Activated CD4-positive, alpha-beta T cell treated with anti-CD3 and anti-CD28 coated beads, Interleukin-2, amount 50 U/mL, for 24 hours (primary cell): ENCODE results near the gene KDM2B.
A peak's percentile ranks its signal among the peaks of the same experiment; 100 is the strongest.
"Not testable (repeated sequence)": the region's sequence is repeated elsewhere in the genome, so short reads cannot be mapped to it uniquely, and the experiment has no call there.

Experiments used
- DNase-seq, 2 donors: peaks; one replicate each; pipeline ENCODE4 v3.0.0-alpha.2; 2020; ENCODE audit warnings: low read depth in 1 of 2, low spot score in 1 of 2

KDM2B gene

DNA sequence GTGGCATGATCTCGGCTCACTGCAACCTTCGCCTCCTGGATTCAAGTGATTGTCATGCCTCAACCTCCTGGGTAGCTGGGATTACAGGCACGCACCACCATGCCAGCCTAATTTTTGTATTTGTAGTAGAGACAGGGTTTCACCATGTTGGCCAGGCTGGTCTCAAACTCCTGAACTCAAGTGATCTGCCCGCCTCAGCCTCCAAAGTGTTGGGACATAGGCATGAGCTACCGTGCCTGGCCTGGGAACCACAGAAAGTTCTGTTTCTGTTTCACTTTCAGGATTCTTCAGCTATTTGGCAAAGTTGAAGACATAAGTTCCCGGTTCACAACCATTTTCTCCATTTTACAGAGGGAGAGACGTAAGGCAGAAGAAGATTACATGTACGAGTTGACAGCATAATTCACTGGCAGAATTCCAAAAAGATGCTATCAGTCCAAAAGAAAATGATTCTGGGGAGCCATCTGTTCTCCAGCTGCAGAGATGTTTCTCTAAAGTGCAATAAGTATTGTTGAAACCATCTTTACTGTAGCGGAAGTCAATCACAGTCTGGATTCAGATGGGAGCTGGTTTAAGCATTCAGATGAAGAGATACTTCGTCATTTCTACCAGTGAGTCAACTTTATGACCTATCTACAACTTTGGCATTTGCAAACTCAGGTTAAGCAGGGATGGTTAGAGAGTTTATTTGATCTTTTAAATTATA, 189.1 kb downstream of the KDM2B start:
- peak in 1 of 2 donors; percentile 17 for DNase-seq

GRCh38 chr12:121390856-121391255, 190.0 kb downstream of the KDM2B start:
- DNase-seq: no peak

DNA sequence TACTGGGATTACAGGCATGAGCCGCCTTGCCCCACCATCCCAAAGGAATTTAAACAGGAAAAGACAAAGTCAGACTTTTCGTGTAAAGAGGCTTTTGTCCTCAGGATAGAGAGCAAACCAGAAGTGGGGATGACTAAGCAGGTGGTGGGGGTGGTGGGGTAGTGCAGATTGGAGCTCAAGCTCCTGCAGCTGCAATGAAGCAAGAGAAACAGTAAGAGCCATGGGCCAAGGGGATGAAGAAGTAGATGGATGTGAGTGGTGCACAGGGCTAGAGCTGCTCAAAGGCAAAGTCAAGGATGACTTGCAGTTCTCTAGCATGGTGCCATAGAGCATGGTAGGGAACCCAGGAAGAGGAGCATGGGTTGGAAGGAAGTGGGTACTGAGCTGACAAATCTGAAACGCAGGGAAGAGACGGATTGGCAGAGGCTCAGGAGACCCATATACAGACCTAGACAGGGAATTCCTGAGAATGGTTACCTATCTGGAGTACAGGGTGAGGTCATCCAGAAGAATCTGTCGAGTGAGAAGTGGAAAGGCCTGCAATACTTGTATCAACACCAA, 192.3 kb downstream of the KDM2B start:
- no peak for DNase-seq

DNA sequence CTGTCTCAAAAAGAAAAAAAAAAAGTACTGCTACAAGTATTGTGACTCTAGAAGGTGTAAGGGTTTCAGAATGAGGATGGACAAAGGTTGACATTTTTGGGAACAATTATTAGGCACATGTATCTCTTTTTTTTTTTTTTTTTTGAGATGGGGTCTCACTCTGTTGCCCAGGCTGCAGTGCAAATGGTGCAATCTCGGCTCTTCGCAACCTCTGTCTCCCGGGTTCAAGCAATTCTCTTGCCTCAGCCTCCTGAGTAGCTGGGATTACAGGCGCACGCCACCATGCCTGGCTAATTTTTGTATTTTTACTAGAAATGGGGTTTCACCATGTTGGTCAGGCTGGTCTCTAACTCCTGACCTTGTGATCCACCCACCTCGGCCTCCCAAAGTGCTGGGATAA, 195.9 kb downstream of the KDM2B start:
- DNase-seq: not testable (repeated sequence)

- no peak for DNase-seq
Observed at GRCh38 chr12:121383601-121384021, 197.2 kb downstream of the KDM2B start.

- no peak for DNase-seq
Observed at GRCh38 chr12:121379945-121380344, 200.9 kb downstream of the KDM2B start.
